ENCODE data around the gene TBC1D5. TPM values are rescaled to one million over a fixed set of nuclear protein-coding genes. Genes with fewer than 3 reads are reported as not detected.

The TBC1D5 gene
- total and polyA plus RNA-seq, 2 donors (not counting 1 experiment from before 2014, with no cell fraction given), result 22.6 to 111 TPM

DNA sequence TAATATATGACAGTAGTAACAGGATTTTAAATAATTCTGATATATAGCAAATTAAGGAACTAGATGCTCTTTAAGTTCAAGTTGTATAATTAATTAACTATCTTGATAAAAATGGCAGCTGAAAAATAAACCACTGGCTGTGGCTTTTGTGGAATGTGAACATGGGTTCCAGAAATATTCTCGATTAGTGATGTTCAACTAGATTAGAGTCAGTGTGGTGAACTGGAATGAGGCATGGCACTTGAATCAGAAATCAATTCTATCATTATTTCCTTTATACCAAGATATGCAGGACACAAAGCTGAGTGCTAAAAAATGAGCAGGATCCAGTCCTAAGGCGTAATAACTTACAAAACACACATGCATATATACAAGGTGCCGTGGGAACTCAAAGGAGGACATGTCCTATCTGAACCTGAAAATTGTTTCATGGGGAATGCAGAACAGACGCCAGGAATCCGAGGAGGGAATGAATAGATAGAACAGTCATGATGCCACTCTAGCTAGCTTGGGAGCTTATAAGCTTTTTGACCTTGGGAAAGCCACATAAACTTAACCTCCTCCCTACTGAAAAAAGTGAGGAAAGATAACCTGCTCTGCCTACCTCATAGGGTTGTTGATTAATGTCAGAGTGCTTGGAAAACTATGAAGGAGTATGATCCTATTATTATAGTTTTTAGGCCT, 455.3 kb downstream of the TBC1D5 start:
- no peaks in the 10 kb centered on the region for H3K27me3 Mint-ChIP-seq
- intact Hi-C loops (cut with micrococcal nuclease), result no loop called here
- H3K4me1 Mint-ChIP-seq, result no peaks in the 10 kb centered on the region
- H3K4me2 ChIP-seq (replicated peaks; ENCODE audit: low read depth, low read length, poor library complexity, severe bottlenecking), result no peak overlapping the region
- no peaks in the 10 kb centered on the region for H4K20me1 ChIP-seq (ENCODE audit: control insufficient read depth, insufficient read depth, low read length, poor library complexity, severe bottlenecking)
- no peaks in the 10 kb centered on the region for H3K9me3 ChIP-seq (ENCODE audit: control extremely low read depth in 1 of 3, control insufficient read depth in 2 of 3, insufficient read depth in 1 of 3, low read length in 2 of 3)
- no peak for DNase-seq
- no peak overlapping the region for H3K27ac Mint-ChIP-seq
- POLR2A ChIA-PET, result no interaction called here
- no peak overlapping the region for H2AFZ ChIP-seq (ENCODE audit: insufficient read depth, low read depth, low read length, poor library complexity, severe bottlenecking)
- no peak overlapping the region for H3K4me3 ChIP-seq (ENCODE audit: control extremely low read depth in 1 of 5, extremely low read depth in 1 of 5, insufficient read depth in 1 of 5, low read depth in 2 of 5, low read length in 4 of 5)
- TF ChIP-seq, protein P1, sequence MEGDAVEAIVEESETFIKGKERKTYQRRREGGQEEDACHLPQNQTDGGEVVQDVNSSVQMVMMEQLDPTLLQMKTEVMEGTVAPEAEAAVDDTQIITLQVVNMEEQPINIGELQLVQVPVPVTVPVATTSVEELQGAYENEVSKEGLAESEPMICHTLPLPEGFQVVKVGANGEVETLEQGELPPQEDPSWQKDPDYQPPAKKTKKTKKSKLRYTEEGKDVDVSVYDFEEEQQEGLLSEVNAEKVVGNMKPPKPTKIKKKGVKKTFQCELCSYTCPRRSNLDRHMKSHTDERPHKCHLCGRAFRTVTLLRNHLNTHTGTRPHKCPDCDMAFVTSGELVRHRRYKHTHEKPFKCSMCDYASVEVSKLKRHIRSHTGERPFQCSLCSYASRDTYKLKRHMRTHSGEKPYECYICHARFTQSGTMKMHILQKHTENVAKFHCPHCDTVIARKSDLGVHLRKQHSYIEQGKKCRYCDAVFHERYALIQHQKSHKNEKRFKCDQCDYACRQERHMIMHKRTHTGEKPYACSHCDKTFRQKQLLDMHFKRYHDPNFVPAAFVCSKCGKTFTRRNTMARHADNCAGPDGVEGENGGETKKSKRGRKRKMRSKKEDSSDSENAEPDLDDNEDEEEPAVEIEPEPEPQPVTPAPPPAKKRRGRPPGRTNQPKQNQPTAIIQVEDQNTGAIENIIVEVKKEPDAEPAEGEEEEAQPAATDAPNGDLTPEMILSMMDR (IDR thresholded peaks at IDR 0.05), result no peak
- TF ChIP-seq EZH2 (IDR thresholded peaks at IDR 0.05; ENCODE audit: borderline replicate concordance, insufficient read depth, low read depth, low read length, poor library complexity, severe bottlenecking), result no peak
- H3K9ac ChIP-seq (ENCODE audit: low read length), result no peak overlapping the region
- H3K4me1 ChIP-seq (ENCODE audit: control insufficient read depth in 2 of 2, insufficient read depth in 2 of 2, low read length in 2 of 2), result no peaks in the 10 kb centered on the region
- H3K79me2 ChIP-seq (ENCODE audit: control insufficient read depth, insufficient read depth, low read length), result no peaks in the 10 kb centered on the region
- no peak for ATAC-seq (ENCODE audit: low read depth)
- no CpG with 5 or more reads among the region's 5 CpGs for WGBS (ENCODE audit: insufficient coverage)
- no peak overlapping the region for H3K4me3 Mint-ChIP-seq
- H3K9me3 Mint-ChIP-seq (ENCODE audit: insufficient read depth), result no peaks in the 10 kb centered on the region
- no peaks in the 10 kb centered on the region for H3K27me3 ChIP-seq (replicated peaks in 1 of 4; ENCODE audit: control extremely low read depth in 1 of 4, control insufficient read depth in 3 of 4, insufficient read depth in 4 of 4, low read length in 3 of 4)
- peaks cover 3 to 26% of the 10 kb centered on the region in 2 experiments for H3K36me3 ChIP-seq (replicated peaks in 1 of 2; ENCODE audit: control extremely low read depth in 1 of 2, control insufficient read depth in 1 of 2, extremely low read depth in 1 of 2, insufficient read depth in 2 of 2, low read length in 1 of 2)
- no peak overlapping the region for H3K27ac ChIP-seq (ENCODE audit: low read length in 2 of 2)
- CTCF ChIA-PET, result interaction anchor here (1.9 kb wide), 1 partner anchor 10 kb away, joined by 8 read pairs; no protein-coding TSS in a partner anchor

DNA sequence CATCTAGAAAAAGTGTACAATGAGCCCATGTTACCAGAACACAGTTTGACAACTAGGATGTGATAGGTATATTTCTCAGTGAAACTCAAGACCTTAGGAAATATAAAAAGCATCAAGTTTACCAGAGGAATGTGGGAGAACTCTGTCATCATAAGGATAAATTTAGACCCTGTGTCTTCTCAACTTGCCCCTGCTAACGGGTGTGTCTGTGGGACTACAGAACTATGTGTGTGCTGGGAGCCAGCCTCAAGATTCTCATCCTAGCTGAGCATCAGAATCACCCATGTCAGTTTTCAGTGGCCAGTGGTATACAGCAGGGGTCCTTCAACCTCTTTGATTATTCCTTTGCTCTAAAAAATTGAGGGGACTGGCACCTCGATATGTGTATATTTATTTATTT, 464.4 kb downstream of the TBC1D5 start:
- WGBS (ENCODE audit: insufficient coverage), result 100% methylated on average over 1 of the region's 2 CpGs
- no peaks in the 10 kb centered on the region for H3K79me2 ChIP-seq (ENCODE audit: control insufficient read depth, insufficient read depth, low read length)
- ChIA-PET CTCF (interaction anchor here (0.6 to 2.5 kb wide), 3 partner anchors 10 to 563 kb away, joined by 3 to 8 read pairs (median 5); no protein-coding TSS in a partner anchor), POLR2A (no interaction called here)
- no peak overlapping the region for H3K27ac ChIP-seq (ENCODE audit: low read length in 2 of 2)
- Mint-ChIP-seq H3K27ac (no peak overlapping the region), H3K4me1 (no peaks in the 10 kb centered on the region), H3K9me3 (ENCODE audit: insufficient read depth) (no peaks in the 10 kb centered on the region), H3K4me3 (no peak overlapping the region), H3K27me3 (no peaks in the 10 kb centered on the region)
- no peaks in the 10 kb centered on the region for H3K27me3 ChIP-seq (replicated peaks in 1 of 4; ENCODE audit: control extremely low read depth in 1 of 4, control insufficient read depth in 3 of 4, insufficient read depth in 4 of 4, low read length in 3 of 4)
- DNase-seq (no peak), ATAC-seq (ENCODE audit: low read depth) (no peak)
- no peak overlapping the region for H3K4me2 ChIP-seq (replicated peaks; ENCODE audit: low read depth, low read length, poor library complexity, severe bottlenecking)
- H2AFZ ChIP-seq (ENCODE audit: insufficient read depth, low read depth, low read length, poor library complexity, severe bottlenecking), result no peak overlapping the region
- H4K20me1 ChIP-seq (ENCODE audit: control insufficient read depth, insufficient read depth, low read length, poor library complexity, severe bottlenecking), result no peaks in the 10 kb centered on the region
- H3K4me3 ChIP-seq (ENCODE audit: control extremely low read depth in 1 of 5, extremely low read depth in 1 of 5, insufficient read depth in 1 of 5, low read depth in 2 of 5, low read length in 4 of 5), result no peak overlapping the region
- H3K9me3 ChIP-seq (ENCODE audit: control extremely low read depth in 1 of 3, control insufficient read depth in 2 of 3, insufficient read depth in 1 of 3, low read length in 2 of 3), result no peaks in the 10 kb centered on the region
- intact Hi-C loops (cut with micrococcal nuclease), result no loop called here
- peaks cover 0 to 12% of the 10 kb centered on the region in 2 experiments for H3K36me3 ChIP-seq (replicated peaks in 1 of 2; ENCODE audit: control extremely low read depth in 1 of 2, control insufficient read depth in 1 of 2, extremely low read depth in 1 of 2, insufficient read depth in 2 of 2, low read length in 1 of 2)
- no peak overlapping the region for H3K9ac ChIP-seq (ENCODE audit: low read length)
- H3K4me1 ChIP-seq (ENCODE audit: control insufficient read depth in 2 of 2, insufficient read depth in 2 of 2, low read length in 2 of 2), result no peaks in the 10 kb centered on the region
- TF ChIP-seq, protein P1 (IDR thresholded peaks at IDR 0.05), result no peak
- TF ChIP-seq EZH2 (IDR thresholded peaks at IDR 0.05; ENCODE audit: borderline replicate concordance, insufficient read depth, low read depth, low read length, poor library complexity, severe bottlenecking), result no peak

Data from B cell (primary cell).